ENCODE measurements around the gene CSF3. TPM values are rescaled to one million over a fixed set of nuclear protein-coding genes. Genes with fewer than 3 reads are reported as not detected.

Gene CSF3
- total RNA-seq, 1 donor from 2014 or later, result not detected

DNA sequence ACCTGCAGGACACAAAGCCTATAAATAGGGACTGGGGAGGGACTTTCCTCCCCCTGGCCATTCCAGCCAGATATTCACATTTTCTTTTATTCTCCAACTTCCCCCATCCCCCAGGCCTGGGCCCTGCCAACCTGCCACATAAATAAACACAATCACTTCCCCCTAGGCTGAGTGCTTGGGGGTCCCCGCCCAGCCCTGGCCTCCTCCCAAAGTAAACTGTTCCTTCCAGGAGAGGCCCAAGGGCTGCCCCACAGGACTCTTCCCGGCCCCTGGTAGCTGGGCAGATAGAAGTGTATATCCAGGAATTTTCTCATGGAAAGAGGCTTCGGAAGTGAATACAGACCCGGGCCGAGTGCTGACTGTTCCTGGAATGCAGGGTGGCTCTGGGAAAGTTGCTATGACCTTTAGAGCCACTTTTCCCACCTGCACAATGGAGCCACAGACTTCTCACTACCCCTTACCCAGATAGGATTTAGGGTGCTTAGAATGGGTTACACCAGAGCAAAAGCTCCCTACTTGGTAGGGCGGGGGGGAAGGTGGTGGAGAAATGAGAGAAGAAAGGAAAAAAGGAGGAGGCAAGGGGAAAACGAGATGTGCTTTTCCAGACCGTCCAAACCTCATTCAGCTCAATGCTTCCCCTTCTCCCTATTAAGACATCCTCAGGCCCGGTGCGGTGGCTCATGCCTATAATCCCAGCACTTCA lies 8.5 kb downstream of the CSF3 start:
- Histone ChIP-seq H3F3A (ENCODE audit: low read depth) (peaks cover 19% of the 10 kb centered on the region), H3K4me1 (peaks cover 8% of the 10 kb centered on the region), H3K9me3 (ENCODE audit: low read depth) (no peaks in the 10 kb centered on the region), H3K4me3 (no peak overlapping the region), H4K20me1 (ENCODE audit: low read depth) (no peaks in the 10 kb centered on the region), H3K27me3 (no peaks in the 10 kb centered on the region), H3K9ac (no peak overlapping the region), H3K79me2 (ENCODE audit: low read depth) (no peaks in the 10 kb centered on the region), H3K36me3 (no peaks in the 10 kb centered on the region), H2AFZ (replicated peaks) (no peak overlapping the region), H3K4me2 (no peak overlapping the region), H3K27ac (no peak overlapping the region)
- TF ChIP-seq CTCF (IDR thresholded peaks at IDR 0.05) (no peak), EZH2 (IDR thresholded peaks at IDR 0.05) (no peak), EZH2phosphoT487 (IDR thresholded peaks at IDR 0.05) (no peak)
- H3K27ac Mint-ChIP-seq, result no peak overlapping the region
- H3K36me3 Mint-ChIP-seq, result peaks cover 26% of the 10 kb centered on the region
- H3K4me1 Mint-ChIP-seq, result peaks cover 11% of the 10 kb centered on the region
- H3K9me3 Mint-ChIP-seq, result no peaks in the 10 kb centered on the region
- no peak overlapping the region for H3K4me3 Mint-ChIP-seq
- no peak for DNase-seq (ENCODE audit: low spot score)
- peaks cover under 1% of the 10 kb centered on the region for H3K27me3 Mint-ChIP-seq (ENCODE audit: insufficient read depth, low read depth)

GRCh38 chr17:40024901-40025300 lies 9.7 kb downstream of the CSF3 start:
- no peaks in the 10 kb centered on the region for H3K79me2 ChIP-seq (ENCODE audit: low read depth)
- no peaks in the 10 kb centered on the region for H3K36me3 ChIP-seq
- H3K36me3 Mint-ChIP-seq, result peaks cover 29% of the 10 kb centered on the region
- no peak overlapping the region for H3K4me3 Mint-ChIP-seq
- H3K27ac Mint-ChIP-seq, result no peak overlapping the region
- no peak overlapping the region for H2AFZ ChIP-seq (replicated peaks)
- H3K27me3 Mint-ChIP-seq (ENCODE audit: insufficient read depth, low read depth), result peaks cover 3% of the 10 kb centered on the region
- no peaks in the 10 kb centered on the region for H3K4me1 ChIP-seq
- DNase-seq (ENCODE audit: low spot score), result no peak
- peaks cover 8% of the 10 kb centered on the region for H3F3A ChIP-seq (ENCODE audit: low read depth)
- H3K4me2 ChIP-seq, result no peak overlapping the region
- no peak overlapping the region for H3K9ac ChIP-seq
- no peaks in the 10 kb centered on the region for H3K9me3 ChIP-seq (ENCODE audit: low read depth)
- H3K4me3 ChIP-seq, result no peak overlapping the region
- peaks cover 6% of the 10 kb centered on the region for H3K4me1 Mint-ChIP-seq
- no peaks in the 10 kb centered on the region for H3K27me3 ChIP-seq
- H3K27ac ChIP-seq, result no peak overlapping the region
- H4K20me1 ChIP-seq (ENCODE audit: low read depth), result no peaks in the 10 kb centered on the region
- H3K9me3 Mint-ChIP-seq, result no peaks in the 10 kb centered on the region
- TF ChIP-seq EZH2 (IDR thresholded peaks at IDR 0.05), result no peak
- no peak for TF ChIP-seq EZH2phosphoT487 (IDR thresholded peaks at IDR 0.05)
- no peak for TF ChIP-seq CTCF (IDR thresholded peaks at IDR 0.05)

GRCh38 chr17:40025559-40025958 lies 10.3 kb downstream of the CSF3 start:
- no peaks in the 10 kb centered on the region for H3K4me1 ChIP-seq
- H3K36me3 ChIP-seq, result no peaks in the 10 kb centered on the region
- H3K9me3 ChIP-seq (ENCODE audit: low read depth), result no peaks in the 10 kb centered on the region
- Mint-ChIP-seq H3K9me3 (no peaks in the 10 kb centered on the region), H3K4me1 (peaks cover 6% of the 10 kb centered on the region), H3K27me3 (ENCODE audit: insufficient read depth, low read depth) (peaks cover 3% of the 10 kb centered on the region), H3K4me3 (no peak overlapping the region), H3K27ac (peak overlapping the region; percentile 7), H3K36me3 (peaks cover 29% of the 10 kb centered on the region)
- H3K4me3 ChIP-seq, result no peak overlapping the region
- TF ChIP-seq CTCF (IDR thresholded peaks at IDR 0.05) (no peak), EZH2 (IDR thresholded peaks at IDR 0.05) (no peak), EZH2phosphoT487 (IDR thresholded peaks at IDR 0.05) (no peak)
- H3K79me2 ChIP-seq (ENCODE audit: low read depth), result no peaks in the 10 kb centered on the region
- H3K27me3 ChIP-seq, result no peaks in the 10 kb centered on the region
- DNase-seq (ENCODE audit: low spot score), result no peak
- H3K27ac ChIP-seq, result no peak overlapping the region
- H3K4me2 ChIP-seq, result no peak overlapping the region
- H3K9ac ChIP-seq, result no peak overlapping the region
- peaks cover 8% of the 10 kb centered on the region for H3F3A ChIP-seq (ENCODE audit: low read depth)
- H4K20me1 ChIP-seq (ENCODE audit: low read depth), result no peaks in the 10 kb centered on the region
- H2AFZ ChIP-seq (replicated peaks), result no peak overlapping the region

Measured in neural progenitor cell (in vitro differentiated cells).